Measurements from ENCODE around the gene TRABD2B. TPM values are rescaled to one million over a fixed set of nuclear protein-coding genes. Genes with fewer than 3 reads are reported as not detected.

Gene TRABD2B
- total RNA-seq, 4 donors from 2014 or later, result 0.83 to 2.6 (median 1.9) TPM

DNA sequence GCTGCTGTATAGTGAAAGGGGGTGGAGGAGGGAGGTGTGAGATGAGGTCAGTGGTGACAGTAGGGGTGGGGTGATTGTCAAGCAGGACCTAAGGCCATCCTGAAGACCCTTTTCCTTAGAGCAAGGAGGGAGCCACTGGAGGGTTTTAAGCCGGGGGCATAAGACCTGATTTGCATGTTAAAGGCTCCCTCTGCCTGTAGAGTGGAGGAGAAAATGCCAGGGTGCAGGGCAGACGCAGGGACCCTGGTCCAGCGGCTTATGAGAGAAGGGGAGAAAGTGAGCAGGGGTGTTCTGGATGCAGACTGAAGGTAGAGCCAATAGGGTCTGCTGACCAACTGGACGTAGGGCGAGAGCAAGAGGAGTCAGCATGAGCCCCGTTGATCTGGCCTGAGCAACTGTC is 154.1 kb downstream of the TRABD2B start:
- Histone ChIP-seq H3K27me3 (no peaks in the 10 kb centered on the region), H3K36me3 (no peaks in the 10 kb centered on the region), H3K9me3 (no peaks in the 10 kb centered on the region), H3K4me1 (peaks cover 11% of the 10 kb centered on the region), H3K4me3 (no peak overlapping the region), H3K27ac (no peak overlapping the region)
- WGBS, result 92% methylated on average over 6 of the region's 6 CpGs
- no peak for TF ChIP-seq POLR2AphosphoS5 (IDR thresholded peaks at IDR 0.05)
- TF ChIP-seq, protein P1, sequence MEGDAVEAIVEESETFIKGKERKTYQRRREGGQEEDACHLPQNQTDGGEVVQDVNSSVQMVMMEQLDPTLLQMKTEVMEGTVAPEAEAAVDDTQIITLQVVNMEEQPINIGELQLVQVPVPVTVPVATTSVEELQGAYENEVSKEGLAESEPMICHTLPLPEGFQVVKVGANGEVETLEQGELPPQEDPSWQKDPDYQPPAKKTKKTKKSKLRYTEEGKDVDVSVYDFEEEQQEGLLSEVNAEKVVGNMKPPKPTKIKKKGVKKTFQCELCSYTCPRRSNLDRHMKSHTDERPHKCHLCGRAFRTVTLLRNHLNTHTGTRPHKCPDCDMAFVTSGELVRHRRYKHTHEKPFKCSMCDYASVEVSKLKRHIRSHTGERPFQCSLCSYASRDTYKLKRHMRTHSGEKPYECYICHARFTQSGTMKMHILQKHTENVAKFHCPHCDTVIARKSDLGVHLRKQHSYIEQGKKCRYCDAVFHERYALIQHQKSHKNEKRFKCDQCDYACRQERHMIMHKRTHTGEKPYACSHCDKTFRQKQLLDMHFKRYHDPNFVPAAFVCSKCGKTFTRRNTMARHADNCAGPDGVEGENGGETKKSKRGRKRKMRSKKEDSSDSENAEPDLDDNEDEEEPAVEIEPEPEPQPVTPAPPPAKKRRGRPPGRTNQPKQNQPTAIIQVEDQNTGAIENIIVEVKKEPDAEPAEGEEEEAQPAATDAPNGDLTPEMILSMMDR (IDR thresholded peaks at IDR 0.05), result no peak
- TF ChIP-seq EP300 (IDR thresholded peaks at IDR 0.05), result no peak
- no peak for TF ChIP-seq POLR2A (IDR thresholded peaks at IDR 0.05)
- peak in 1 of 2 donors; percentile 47 for DNase-seq (ENCODE audit: low spot score in 2 of 2)

DNA sequence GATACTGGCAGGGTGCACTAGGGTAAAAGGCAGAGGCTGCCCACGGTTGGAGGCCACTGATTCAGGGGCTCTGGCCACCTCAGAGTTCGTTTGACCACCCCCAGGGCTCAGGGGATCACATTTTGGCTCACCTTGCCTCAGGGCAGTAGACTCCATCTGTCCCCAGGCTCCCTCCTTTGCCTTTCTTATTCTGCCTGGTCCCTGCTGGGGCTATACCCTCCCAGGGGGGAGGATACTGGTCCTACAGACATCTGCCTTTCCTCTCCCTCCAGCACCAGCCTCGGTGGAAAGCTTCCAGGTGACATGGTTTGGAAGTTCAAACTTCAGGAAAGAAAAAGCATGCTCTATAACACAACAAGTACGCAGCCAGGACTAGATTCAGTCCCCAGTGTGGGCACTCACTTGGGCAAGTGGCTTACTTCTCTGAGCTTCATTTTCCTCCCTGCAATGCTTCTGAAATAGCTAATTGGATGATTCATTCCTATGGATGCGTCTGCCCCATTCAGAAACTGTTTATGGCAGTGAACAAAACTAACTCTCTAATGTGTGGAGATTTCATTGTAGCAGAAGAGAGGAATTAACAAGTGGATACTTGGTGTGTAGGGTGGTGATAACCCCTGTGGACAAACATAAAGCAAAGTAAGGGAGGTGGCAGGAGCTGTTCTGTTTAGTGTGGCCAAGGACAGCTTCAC is 154.8 kb downstream of the TRABD2B start:
- Histone ChIP-seq H3K4me1 (peaks cover 15% of the 10 kb centered on the region), H3K27ac (no peak overlapping the region), H3K9me3 (no peaks in the 10 kb centered on the region), H3K4me3 (no peak overlapping the region), H3K27me3 (no peaks in the 10 kb centered on the region), H3K36me3 (no peaks in the 10 kb centered on the region)
- peak; percentile 35 to 49 for DNase-seq (ENCODE audit: low spot score in 2 of 2)
- 69% methylated on average over 5 of the region's 5 CpGs for WGBS
- TF ChIP-seq POLR2A (IDR thresholded peaks at IDR 0.05), result no peak
- TF ChIP-seq POLR2AphosphoS5 (IDR thresholded peaks at IDR 0.05), result no peak
- TF ChIP-seq, protein P1 (IDR thresholded peaks at IDR 0.05), result no peak

DNA sequence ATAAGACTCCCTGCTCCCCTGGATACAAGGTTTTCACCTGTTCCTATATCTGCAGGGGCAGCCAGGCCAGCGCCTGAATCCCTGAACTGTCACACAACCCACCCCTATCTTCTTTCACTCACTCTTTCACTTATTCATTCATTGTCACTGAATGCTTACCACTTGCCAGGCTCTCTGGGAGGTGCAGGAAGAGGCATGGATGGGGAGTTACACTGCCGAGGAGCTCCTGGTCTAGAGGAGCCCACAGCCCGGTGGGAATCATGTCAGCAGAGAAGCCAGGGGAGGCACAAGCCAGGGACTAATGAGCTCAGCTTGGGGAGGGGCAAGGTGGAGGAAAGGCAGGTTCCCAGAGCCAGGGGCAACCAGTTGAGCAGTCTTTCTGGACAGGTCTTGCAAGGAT is 155.8 kb downstream of the TRABD2B start:
- peaks cover 15% of the 10 kb centered on the region for H3K4me1 ChIP-seq
- no peaks in the 10 kb centered on the region for H3K36me3 ChIP-seq
- no peaks in the 10 kb centered on the region for H3K27me3 ChIP-seq
- H3K9me3 ChIP-seq, result no peaks in the 10 kb centered on the region
- peak in 1 of 2 donors; percentile 24 for DNase-seq (ENCODE audit: low spot score in 2 of 2)
- TF ChIP-seq, protein P1 (IDR thresholded peaks at IDR 0.05), result no peak
- 87% methylated on average over 3 of the region's 3 CpGs for WGBS
- no peak overlapping the region for H3K4me3 ChIP-seq
- H3K27ac ChIP-seq, result no peak overlapping the region

DNA sequence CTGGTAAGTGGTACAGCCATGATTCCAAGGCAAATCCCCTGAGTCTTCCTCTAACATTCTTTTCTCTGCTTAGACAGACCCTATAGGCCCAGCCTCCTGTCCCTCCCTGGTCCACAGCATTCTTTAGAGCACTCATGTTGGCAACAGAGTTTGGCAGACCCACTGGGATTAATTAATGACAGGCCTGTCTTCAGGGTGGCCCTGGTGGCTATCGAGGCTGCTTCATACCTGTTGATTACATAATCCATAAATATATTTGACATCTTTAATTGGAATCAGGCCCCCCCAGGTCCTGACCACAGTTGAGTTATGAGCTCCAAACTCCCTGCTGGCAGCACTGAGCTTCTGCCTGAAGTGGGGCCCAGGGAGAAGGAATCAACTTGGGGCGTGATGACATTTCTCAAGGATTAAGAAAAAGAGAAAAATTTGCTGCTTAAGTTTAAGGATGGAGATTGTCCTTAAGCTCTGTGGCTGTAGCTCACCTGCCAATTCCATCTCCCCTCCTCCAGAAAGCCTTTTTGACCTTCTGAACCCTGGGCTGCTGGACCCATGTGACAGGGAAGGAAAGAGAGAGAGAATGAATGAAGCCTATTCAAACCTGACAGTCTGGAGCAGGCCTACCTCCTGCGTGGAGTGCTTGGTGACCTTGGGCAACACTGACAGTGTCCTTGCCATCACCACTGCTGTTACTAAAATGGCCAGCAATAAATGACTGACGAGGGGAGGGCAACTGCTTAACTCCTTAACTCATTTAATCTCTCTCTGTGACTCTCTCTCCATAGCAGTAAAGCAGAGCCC is 156.6 kb downstream of the TRABD2B start:
- H3K4me3 ChIP-seq, result no peak overlapping the region
- 77% methylated on average over 4 of the region's 4 CpGs for WGBS
- no peaks in the 10 kb centered on the region for H3K9me3 ChIP-seq
- no peaks in the 10 kb centered on the region for H3K36me3 ChIP-seq
- no peak overlapping the region for H3K27ac ChIP-seq
- H3K4me1 ChIP-seq, result peaks cover 15% of the 10 kb centered on the region
- no peak for TF ChIP-seq POLR2A (IDR thresholded peaks at IDR 0.05)
- TF ChIP-seq POLR2AphosphoS5 (IDR thresholded peaks at IDR 0.05), result no peak
- TF ChIP-seq, protein P1 (IDR thresholded peaks at IDR 0.05), result no peak
- no peak for TF ChIP-seq EP300 (IDR thresholded peaks at IDR 0.05)
- peak in 1 of 2 donors; percentile 17 for DNase-seq (ENCODE audit: low spot score in 2 of 2)
- H3K27me3 ChIP-seq, result no peaks in the 10 kb centered on the region

DNA sequence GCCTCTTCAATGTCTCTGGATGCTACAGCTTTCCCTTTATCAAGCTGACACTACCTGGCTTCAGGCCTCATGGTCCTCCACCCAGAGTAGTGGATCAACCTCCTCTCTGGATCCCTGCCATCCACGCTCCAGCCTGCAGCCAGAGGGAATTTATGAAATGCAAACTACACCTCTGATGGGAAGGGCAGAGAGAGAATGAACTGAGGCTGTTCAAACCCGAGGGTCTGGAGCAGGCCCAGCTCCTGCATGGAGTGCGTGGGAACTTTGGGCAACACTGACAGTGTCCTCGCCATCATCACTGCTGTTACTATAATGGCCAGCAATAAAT is 157.8 kb downstream of the TRABD2B start:
- TF ChIP-seq, protein P1 (IDR thresholded peaks at IDR 0.05), result no peak
- no peak for TF ChIP-seq EP300 (IDR thresholded peaks at IDR 0.05)
- no peak for TF ChIP-seq POLR2A (IDR thresholded peaks at IDR 0.05)
- no peak for TF ChIP-seq POLR2AphosphoS5 (IDR thresholded peaks at IDR 0.05)
- Histone ChIP-seq H3K4me1 (peaks cover 15% of the 10 kb centered on the region), H3K27ac (no peak overlapping the region), H3K27me3 (no peaks in the 10 kb centered on the region), H3K36me3 (no peaks in the 10 kb centered on the region), H3K9me3 (no peaks in the 10 kb centered on the region), H3K4me3 (no peak overlapping the region)
- DNase-seq (ENCODE audit: low spot score in 2 of 2), result no peak
- WGBS, result 46% methylated on average over 4 of the region's 4 CpGs
